Activated T-cell treated with anti-CD3 and anti-CD28 coated beads, Interleukin-2, amount 50 U/mL, for 1 hour (primary cell): ENCODE data around the gene FTO.

Experiments
- DNase-seq: peaks from one replicate; pipeline ENCODE4 v3.0.0-alpha.2; 2020

Gene FTO

DNA sequence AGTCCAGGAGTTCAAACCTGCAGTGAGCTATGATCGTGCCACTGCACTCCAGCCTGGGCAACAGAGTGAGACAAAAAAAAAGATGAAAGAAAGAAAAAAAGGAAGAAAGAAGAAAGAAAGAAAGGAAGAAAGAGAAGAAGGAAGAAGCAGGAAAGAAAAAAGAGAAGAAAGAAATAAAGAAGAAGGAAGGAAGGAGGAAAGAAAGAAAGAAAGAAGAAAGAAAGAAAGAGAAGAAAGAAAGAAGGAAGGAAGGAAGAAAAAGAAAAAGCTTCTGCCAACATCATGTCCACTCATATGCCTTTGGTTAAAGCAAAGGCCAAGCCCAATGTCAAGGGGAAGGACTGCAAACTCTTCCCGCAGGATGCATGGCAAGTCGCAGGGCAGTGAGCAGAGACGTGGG lies 439.5 kb downstream of the FTO start:
- no peak for DNase-seq

DNA sequence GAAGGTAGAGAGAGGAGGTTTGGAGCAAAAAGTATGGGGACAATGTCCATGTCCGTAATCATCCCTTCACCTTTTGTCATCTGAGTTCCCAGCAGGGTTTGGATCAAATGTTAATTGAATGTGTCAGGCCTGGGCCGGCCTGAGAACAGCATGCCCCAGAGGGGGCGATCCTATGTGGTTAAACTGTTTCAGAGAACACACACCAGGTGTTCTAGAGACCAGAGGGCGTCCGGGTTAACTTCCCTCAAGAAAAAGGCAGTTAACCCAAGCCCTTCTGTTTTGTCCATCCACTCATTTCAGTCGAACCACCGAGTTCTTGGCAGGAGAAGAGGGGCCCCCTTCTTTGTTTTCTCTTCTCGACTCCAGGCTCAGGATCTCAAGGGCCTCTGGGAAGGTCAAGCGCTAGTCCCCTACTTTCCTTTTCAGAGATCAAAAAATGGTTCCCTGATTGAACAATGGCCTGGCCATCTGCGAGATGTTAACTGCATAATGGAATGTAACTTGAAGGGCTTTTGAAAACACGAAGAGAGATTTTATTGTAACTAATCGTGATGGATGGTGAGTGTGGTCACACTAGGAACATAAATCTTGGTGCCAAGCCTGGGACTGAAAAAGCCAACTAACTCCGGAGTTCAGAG lies 440.1 kb downstream of the FTO start:
- no peak for DNase-seq

DNA sequence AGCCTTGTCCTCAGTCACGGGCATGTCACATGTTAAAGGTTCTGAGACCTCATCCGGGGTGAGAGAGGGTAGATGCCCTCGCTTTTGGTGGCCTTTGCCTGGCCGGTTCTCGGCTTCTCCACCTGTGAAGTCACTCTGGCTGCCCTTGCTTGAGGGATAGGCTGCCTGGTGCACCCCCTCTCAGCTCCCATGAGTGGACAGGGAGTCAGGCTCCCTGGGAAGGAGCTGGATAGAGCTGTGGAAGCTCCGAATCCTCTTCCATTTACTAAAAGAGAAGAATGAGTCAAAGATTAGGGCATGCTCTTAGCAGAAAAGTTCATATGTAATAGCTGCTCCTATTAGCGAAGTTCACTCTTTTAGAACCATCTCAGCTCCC lies 440.6 kb downstream of the FTO start:
- DNase-seq, result no peak

DNA sequence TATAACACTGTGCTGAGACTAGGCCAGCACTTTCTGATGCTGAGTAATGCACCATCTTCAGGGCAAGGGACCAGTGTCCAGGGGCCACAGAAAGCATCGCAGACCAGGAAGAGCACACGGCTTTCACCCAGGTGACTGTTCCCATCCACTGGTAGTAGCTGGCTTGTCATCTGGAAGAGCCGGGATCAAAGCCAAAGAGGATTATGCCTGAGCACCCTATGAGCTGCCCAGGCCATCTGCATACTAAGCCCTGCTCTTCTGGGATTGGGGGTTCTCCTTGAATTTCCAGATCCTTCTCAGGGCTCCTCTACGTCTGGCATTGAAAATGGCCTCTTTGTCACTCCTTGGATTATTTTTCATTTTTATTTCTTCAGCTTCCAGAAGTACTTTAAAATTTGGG lies 441.9 kb downstream of the FTO start:
- no peak for DNase-seq

DNA sequence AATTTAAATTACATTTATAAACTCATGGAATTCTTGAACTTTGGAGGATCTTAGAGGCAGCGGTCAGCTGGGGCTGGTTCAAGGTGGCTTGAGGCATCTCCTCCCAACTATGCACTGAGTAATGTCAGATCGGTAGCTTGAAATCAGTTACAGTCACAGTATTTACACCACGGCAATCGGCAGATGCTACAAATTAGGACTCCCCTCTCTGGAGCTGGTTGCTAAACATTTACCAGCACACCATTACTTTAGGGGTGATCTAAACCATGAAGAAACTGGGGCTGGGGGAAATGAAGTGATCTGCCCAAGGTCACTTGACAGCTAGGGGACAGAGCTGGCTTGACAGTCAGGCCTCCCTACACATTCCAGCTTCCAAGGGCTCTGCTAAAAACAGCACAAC lies 445.0 kb downstream of the FTO start:
- no peak for DNase-seq

DNA sequence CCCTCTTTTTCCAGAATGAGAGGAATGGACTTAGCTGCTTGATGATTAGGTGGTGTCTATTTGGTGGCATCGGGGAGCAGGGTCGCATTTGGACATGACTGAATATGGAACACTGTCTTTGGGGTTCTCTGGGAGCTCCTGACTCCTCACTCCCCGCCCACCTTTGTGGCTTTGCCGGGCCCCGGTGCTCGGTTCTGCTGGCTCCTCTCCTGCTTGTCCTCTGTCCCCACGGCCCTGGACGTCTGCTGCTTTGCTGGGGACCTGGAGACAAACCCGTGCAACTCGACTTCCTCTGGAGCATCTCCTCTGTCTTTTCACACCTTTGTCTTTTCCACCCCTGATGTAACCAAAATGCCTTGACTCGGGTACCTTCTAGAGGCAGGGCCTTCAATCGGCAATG lies 446.9 kb downstream of the FTO start:
- DNase-seq, result no peak

DNA sequence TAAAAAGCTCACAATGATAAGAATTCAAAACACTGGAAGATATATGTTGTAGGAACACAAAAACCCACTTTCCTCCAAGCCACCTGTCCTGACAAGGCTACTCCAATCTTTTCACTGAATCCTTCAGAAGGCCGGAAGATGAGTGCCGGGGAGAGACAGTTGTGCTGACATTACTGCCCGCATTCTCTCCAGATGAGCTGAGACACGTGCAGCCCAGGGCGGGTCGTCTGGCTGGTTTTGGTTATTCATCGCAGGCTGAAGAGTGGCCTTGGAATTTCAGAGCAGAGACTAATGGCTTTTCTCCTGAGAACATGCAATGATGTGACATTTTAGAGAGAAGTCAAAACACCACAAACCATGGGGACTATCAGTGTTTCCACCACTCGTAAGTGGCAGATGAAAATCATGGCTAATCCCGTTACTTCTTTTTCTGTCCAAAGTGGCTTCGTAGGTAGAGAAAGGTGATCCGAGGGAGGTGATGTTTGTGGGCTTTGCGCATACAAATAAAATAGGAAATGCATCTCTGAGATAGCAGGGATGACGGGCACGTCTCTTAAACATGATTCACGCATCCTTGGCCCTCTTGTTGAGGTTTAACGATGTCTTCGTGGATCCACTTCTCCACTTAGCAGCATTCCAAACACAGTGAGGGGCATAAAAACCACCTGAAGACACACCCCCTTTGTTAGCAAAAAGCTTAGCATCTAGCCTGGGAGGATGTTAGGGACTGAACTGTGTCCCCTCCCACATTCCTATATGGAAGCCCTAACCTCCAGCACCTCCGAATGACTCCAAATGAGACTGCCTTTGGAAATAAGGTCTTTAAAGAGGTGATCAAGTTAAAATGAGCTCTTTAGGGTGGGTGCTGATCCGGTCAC lies 448.6 kb downstream of the FTO start:
- no peak for DNase-seq

DNA sequence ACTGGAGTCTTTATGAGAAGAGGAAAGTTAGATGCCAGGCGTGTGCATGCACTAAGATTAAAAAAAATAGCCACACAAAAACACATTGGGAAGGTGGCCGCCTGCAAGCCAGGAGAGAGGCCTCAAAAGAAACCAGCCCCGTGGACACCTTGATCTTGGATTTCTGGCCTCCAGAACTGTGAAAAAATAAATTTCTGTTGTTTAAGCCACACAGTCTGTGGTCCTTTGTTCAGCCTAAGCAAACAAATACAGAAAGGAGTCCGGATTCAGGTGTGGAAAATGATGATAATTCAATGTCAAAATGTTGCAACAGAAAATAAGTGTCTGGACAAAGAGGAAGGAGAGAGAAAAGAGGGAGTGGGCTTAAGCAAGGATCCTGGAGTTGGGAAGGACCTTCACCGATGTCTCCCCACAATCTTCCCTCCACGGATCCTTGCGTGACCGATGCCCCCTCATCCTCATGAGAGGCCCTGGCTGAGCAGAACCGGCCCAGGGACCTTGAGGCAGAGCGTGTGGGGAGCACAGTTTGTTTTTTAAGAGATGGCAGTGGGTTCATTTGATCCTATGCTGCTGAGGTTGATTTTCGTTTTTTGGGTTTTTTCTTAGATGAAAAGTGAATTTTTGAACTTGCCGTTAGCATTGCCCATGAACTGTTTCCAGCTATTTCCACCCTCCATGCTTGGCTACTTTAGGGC lies 449.4 kb downstream of the FTO start:
- DNase-seq, result no peak

DNA sequence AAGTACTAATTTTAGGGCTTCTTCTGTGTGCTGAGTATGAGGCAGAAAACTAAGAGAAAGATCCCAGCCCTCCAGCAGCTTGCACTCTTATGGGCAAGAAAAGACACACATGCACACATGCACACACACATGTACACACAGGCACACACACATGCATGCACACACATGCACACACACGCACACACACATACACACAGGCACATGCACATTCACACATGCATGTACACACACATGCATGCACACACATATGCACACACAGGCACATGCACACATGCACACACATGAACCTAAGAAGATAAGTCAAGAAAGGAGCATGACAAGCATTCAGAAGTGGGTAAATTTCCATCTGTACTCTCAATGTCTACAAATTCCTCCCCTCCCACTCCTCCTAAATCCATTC lies 452.4 kb downstream of the FTO start:
- DNase-seq, result no peak

DNA sequence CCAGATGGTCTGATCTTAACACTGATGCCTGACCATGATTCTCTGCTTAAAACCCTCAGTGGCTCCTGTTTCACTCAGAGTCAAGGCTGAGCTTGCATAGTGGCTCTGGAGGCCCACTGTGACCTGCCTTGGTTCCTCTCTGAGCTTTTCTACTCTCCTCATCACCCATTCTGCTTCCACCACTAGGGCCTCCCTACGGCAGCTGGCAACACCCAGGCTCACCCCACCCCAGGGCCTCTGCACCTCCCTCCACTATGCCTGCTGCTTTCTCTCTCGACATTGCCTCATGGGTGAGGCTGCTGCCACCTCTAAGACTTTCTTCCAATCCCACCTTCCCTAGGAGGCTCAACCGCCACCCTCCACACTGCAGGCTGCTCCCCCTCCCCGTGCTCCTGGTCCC lies 455.0 kb downstream of the FTO start:
- DNase-seq, result no peak

DNA sequence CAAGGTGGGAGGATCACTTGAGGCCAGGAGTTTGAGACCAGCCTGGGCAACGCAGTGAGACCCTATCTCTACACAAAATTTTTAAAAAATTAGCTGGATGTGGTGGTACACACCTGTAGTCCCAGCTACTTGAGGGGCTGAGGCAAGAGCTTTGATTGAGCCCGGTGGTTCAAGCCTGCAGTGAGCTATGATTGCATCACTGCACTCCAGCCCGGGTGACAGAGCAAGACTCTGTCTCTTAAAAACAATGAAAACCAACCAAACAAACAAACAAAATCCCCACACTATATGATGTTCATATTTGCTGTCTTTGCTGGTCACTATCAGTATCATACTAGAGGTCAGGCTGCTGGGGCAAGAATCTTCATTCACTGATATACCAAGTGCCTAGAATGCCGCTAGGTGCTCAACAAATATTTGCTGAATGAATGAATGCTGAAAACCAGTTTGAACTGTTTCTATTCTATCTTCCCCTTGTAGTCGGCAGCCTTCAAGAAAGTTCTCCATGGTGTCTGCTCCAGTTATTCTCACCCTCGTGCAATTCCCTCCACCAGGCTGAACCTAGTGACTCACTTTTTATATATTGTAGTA lies 455.6 kb downstream of the FTO start:
- no peak for DNase-seq

DNA sequence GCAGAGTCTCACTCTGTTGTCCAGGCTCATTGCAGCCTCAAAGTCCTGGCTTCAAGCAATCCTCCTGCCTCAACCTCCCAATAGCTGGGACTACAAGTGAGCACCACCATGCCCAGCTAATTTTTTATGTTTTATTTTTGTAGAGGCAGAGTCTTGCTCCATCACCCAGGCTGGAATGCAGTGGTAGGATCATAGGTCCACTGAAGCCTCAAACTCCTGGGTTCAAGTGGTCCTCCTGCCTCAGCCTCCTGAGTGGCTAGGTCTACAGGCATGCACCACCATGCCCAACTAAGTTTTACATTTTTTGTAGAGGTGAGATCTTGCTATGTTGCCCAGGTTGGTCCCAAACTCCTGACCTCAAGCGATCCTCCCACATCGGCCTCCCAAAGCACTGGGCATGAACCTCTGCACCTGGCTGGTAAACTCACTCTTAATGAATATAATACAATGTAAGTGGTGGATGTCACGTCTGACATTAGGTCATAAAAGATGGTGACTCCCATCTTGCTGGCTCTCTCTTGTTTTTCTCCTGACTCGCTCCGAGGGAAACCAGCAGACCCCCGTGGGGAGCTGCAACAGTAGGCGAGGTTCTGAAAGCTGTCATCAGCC lies 456.4 kb downstream of the FTO start:
- no peak for DNase-seq

DNA sequence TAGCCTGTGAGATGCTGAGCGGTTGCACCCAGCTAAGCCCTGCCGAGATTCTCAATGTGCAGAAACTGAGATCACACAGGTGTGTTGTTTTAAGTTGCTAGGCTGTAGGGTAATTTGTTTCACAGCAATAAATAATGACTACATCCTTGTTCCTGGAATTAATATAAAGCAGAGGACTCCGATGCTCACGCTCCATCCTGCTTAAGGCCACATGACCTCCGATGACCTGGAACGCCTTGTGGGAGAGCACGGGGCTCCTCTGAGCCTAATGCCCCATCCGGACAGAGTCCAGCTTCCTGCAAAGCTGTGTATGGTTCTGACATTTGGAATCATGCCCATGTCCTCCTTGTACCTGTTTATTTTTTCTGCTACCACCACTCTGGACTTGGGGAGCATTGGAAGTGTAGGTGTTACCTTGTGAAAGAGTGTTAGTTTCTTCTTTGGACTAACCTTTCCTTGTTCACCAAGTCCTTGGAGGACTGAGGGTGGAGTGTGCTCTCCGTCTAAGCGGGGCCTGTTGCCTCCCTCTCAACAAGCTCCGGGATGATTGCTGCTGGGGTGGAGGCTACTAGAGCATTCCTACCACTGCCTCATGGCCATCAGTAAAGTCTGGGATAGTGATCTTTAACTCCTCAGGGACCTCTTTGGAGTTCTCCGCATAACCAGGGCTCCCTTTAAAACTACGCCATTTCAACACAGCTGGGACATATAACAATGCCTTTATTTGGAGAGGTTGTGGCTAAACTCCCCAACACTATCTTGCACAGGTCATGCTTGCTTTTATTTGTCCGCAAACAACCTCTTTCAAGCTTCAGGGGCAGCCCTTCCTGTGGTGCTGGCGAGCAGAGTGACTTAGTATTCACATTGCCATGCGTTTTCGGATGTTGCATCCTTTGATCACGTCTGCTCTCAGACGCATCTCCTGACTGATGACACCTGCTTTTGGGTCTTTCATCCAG lies 457.3 kb downstream of the FTO start:
- DNase-seq, result no peak

DNA sequence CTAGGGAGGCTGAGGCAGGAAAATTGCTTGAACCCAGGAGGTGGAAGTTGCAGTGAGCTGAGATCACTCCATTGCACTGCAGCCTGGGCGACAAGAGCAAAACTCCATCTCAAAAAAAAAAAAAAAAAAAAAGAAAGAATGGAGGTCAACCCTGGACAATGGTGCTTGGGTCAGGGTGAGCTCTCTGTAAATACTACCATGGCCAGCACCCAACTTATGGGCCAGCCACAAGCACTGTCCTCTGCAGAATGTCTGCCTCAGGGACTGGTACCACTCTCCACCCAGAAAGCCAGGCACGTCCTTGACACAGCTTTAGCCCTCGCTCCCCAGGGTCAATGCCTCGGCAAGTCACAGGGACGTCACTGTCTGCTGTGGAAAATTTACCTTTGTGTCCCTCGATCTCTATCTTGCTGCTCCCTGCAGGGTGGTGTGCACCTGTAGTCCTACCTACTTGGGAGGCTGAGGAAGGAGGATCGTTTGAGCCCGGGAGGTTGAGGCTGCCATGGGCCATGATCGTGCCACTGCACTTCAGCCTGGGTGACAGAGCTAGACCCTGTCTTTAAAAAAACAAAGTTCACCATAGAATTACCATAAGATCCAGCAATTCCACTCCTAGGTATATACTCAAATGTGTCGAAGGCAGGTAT lies 459.4 kb downstream of the FTO start:
- no peak for DNase-seq

DNA sequence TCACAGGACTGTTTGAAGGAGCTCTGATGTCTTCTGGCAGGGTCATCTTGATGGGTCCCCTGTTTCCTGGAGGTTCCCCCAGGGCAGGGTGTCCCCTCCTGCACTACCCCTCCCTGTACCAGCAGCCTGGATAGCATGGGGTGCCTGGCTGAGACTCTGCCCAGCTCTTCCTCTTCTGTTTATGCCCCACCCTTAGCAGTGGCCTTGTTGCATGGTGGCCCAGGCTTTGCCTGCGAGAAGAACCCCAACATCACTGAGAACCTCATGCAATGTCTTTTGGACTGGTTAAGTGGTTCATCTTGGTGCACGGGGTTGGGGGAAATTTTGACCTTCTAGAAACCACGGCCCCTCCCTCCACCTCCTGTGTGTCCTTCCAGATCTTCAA lies 460.8 kb downstream of the FTO start:
- no peak for DNase-seq

DNA sequence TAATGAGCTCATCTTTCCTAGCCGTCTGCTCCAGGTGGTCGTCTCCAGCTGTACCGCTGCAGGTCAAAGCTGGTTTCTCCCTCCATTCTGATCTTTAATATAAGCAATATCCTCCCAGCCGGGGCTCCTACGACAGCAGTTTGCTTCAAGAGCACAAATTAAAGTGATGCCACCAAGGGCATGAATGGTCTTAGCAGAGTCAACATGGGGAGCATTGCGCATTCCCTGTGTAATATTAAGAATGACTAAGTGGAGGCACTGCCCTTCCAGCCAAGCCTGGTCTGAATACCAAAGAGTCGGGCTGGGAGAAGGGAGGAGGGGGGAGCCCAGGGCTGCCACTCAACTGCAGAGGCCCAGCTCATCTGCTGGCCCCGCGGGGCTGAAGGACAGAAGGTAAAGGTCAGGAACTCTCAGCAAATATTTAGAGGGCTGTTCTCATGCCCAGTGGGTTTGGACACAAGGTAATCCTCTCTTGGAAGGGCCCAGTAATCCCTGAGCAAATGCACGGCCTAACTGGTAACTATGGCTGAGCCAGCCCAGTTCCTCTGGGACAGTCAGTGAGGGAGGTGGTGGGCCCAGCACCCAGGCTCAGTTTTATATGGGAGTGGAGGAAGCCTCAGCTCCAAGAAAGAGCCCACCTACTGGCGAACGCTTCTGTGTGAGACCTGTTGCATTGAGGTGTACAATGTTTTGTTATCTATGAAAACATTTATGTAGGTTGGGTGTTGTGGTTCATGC lies 461.4 kb downstream of the FTO start:
- no peak for DNase-seq

DNA sequence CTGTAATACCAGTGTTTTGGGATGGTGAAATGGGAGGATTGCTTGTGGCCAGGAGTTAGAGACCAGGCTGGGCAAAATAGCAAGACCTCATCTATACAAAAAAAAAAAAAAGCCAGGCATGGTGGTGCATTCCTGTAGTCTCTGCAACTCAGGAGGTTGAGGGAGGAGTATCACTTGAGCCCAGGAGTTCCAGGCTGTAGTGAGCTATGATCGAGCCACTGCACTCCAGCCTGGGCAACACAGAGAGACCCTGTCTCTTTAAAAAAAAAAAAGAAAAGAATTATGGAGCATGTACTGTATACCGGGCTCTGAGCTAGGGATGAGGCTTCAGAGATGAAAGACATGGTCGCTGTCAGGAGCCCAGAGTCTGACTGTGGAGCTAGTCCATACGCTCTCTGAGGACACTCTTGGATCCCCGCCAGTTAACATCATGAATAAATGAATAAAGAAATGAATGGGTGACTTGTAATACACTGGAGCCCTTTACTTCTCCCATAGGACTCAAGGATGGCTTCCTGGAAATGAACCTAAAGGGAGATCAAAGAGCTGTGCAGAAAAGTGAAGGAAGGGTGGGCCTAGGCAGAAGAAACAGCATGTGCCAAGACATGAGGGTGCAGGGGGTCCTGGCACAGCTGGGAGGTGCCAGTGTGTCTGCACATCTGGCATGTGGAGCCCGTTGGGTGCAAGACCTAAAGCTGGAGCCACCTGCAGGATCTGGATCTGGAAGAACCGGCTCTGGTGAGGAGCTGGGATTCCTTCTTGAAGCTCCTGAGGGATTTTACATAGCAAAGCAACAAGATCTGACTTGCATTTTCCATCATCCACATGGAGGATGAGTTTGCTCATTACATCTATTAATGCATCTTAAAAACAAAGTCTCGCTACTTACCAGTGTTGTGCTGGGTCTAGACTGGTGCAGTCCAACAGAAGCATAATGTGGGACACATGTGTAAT lies 462.2 kb downstream of the FTO start:
- DNase-seq, result no peak

DNA sequence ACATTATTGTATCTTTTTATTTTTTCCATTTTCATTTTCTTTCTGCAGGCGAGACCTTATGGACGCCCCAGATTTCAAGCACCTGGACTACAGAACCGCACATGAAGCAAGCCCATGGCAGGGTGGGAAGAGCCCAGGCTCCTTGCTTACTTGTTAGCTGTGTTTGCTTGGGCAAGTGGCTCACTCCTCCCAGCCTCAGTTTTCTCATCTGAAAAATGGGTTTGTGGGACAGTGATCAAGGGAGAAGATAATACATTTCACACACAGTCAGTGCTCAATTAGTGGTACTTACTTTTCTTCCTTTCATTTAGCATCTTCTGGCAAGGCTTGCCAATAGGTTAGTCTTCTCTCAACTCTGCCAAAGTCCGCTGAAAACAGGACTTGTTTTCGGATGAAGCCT lies 465.2 kb downstream of the FTO start:
- no peak for DNase-seq
